Panc1 (cell line): ENCODE results near the gene NUP93. TPM values are rescaled to one million over a fixed set of nuclear protein-coding genes. Genes with fewer than 3 reads are reported as not detected.

Experiments
- ATAC-seq: fragments of 200-7000 bp; cut with Tn5 transposase; 2 replicates; pipeline ENCODE4 v1.9.1; 2020; ENCODE audit warnings: mild to moderate bottlenecking, moderate library complexity
- BruUV-seq: library from RNA; stranded (reverse); fragments of 400-500 nt; replicated peaks from 2 replicates; lab custom pipeline; 2021; lab: Mats Ljungman, UMichigan
- CTCF ChIA-PET: fragments of 300-600 bp; sonication (Branson Sonifier 250); formaldehyde crosslinking; loops from one replicate; lab custom pipeline; 2022; ENCODE audit warnings: antibody characterized with exemption; lab: Charles Lee
- POLR2A ChIA-PET: fragments of 300-600 bp; sonication (Branson Sonifier 250); formaldehyde crosslinking; loops from one replicate; lab custom pipeline; 2022; ENCODE audit warnings: antibody characterized with exemption; lab: Charles Lee
- DNase-seq: peaks from one replicate; pipeline ENCODE4 v3.0.0-alpha.2; 2010; ENCODE audit warnings: low read depth, low spot score
- H3K27ac ChIP-seq: 2 replicates; pipeline ENCODE4 v1.5.1; 2011; ENCODE audit warnings: mild to moderate bottlenecking, low read length, inconsistent platforms
- H3K27me3 ChIP-seq: fragments of 200-500 bp; sonication (Bioruptor generic); 2 replicates; pipeline ENCODE4 v1.6.0; 2014; ENCODE audit warnings: low read length, inconsistent platforms; ENCODE audit not compliant: control insufficient read depth, insufficient read depth
- H3K36me3 ChIP-seq: fragments of 200-500 bp; sonication (Bioruptor generic); 2 replicates; pipeline ENCODE4 v1.5.1; 2014; ENCODE audit warnings: inconsistent platforms, mild to moderate bottlenecking, low read length, moderate library complexity; ENCODE audit not compliant: control insufficient read depth, insufficient read depth
- H3K4me1 ChIP-seq: 2 replicates; pipeline ENCODE4 v1.5.1; 2011; ENCODE audit warnings: inconsistent platforms, mild to moderate bottlenecking, low read length, moderate library complexity; ENCODE audit not compliant: control insufficient read depth, insufficient read depth
- H3K4me3 ChIP-seq, 2 experiments: 2 replicates each; pipeline ENCODE4 v1.5.1; 2011 to 2012; ENCODE audit warnings: low read depth in 2 of 2, low read length in 2 of 2, mild to moderate bottlenecking in 2 of 2, inconsistent platforms in 1 of 2, moderate library complexity in 1 of 2
- H3K9me3 ChIP-seq: fragments of 200-500 bp; sonication (Bioruptor generic); 2 replicates; pipeline ENCODE4 v1.5.1; 2014; ENCODE audit warnings: low read depth, mild to moderate bottlenecking, inconsistent platforms, low read length, moderate library complexity; ENCODE audit not compliant: control insufficient read depth, insufficient read depth
- POLR2AphosphoS5 ChIP-seq: IDR thresholded peaks from 2 replicates; pipeline ENCODE4 v1.6.1; 2012; ENCODE audit warnings: mild to moderate bottlenecking, low read depth, low read length, moderate library complexity
- SIN3A ChIP-seq: IDR thresholded peaks from 2 replicates; pipeline ENCODE4 v1.6.1; 2012; ENCODE audit warnings: low read depth, mild to moderate bottlenecking, low read length, moderate library complexity, borderline replicate concordance; ENCODE audit not compliant: insufficient read depth
- TCF7L2 ChIP-seq: IDR thresholded peaks from 2 replicates; pipeline ENCODE4 v1.6.1; 2011; ENCODE audit warnings: mild to moderate bottlenecking, low read depth, low read length, inconsistent platforms
- in situ Hi-C: cut with HindIII; loops from 2 replicates; pipeline ENCODE4 v1.10.0; 2016; ENCODE audit warnings: low sequenced_read_pairs, low pct_unique_long_range_greater_than_20kb
- intact Hi-C: fragments of 100-400 bp; cut with micrococcal nuclease; formaldehyde crosslinking; loops from one replicate; pipeline ENCODE4 v1.10.0; 2022; ENCODE audit not compliant: unreplicated experiment
- total RNA-seq: library from RNA; stranded (reverse); gene quantifications from one replicate; pipeline ENCODE4 v1.2.1, GENCODE V29; 2021; ENCODE audit not compliant: unreplicated experiment
- TF ChIP-seq, protein P1 (sequence below), 2 experiments: IDR thresholded peaks; 2 replicates each; pipeline ENCODE4 v1.6.1; 2011 to 2012; ENCODE audit warnings: low read depth in 2 of 2, control low read depth in 1 of 2, low read length in 1 of 2, mild to moderate bottlenecking in 1 of 2, moderate library complexity in 1 of 2; ENCODE audit not compliant: insufficient read depth in 1 of 2
- TF ChIP-seq, protein P2 (sequence below): fragments of 450-650 bp; IDR thresholded peaks from 2 replicates; pipeline ENCODE4 v1.5.1; 2017; ENCODE audit warnings: mild to moderate bottlenecking

Gene NUP93
- total RNA-seq, 1 experiment from 2014 or later = 88.5 TPM

DNA sequence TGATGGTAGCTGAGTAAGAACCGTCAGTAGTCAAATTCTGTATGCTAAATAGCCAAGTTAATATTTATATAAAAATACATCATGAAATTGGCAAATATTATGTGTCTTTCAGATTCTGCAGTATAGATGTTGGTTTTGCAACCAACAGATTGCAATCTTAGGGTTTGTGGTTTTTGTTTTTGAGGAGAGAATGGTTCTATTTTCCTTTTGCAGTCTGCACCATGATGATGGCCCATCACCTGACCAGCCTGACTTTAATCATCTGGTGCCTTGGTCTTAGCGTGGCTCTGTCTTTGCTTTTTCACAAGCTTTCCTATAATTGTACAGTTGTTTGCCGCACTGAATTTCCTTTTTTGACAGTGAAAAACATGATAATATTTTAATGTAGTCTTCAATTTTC is 50.7 kb downstream of the NUP93 start:
- intact Hi-C loops = no loop called here
- POLR2A ChIA-PET = no interaction called here
- no TSS peak for BruUV-seq

DNA sequence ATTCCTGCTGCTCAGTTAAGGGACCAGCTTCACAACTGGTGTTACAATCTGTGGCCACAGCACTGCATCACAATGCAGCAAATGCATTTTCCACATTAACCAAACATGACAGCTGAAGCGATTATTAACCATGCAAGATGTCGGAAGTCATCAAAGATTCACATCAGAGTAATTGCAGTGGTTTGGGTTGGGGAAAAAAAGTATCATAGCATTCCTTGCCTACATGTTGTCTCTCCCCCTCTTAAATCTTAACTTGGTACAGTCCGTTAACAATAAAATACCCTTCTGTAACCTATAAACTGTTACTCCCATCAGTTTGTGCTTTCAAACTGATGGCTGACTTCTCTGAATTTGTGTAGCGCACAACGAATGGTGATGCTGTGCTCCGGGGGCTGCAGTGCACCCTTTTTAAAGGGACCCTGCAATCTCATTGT is 51.6 kb downstream of the NUP93 start:
- no peaks in the 10 kb centered on the region; the same call in 1 of the 2 replicates for H3K4me1 ChIP-seq
- ATAC-seq (no peak), DNase-seq (no peak)
- intact Hi-C loops (no loop called here), in situ Hi-C loops (no loop called here)
- H3K4me3 ChIP-seq = no peak overlapping the region
- no peaks in the 10 kb centered on the region for H3K36me3 ChIP-seq
- H3K9me3 ChIP-seq = no peaks in the 10 kb centered on the region
- H3K27ac ChIP-seq = no peak overlapping the region
- POLR2A ChIA-PET = no interaction called here
- BruUV-seq = no TSS peak
- CTCF ChIA-PET = no interaction called here
- TF ChIP-seq, protein P1, sequence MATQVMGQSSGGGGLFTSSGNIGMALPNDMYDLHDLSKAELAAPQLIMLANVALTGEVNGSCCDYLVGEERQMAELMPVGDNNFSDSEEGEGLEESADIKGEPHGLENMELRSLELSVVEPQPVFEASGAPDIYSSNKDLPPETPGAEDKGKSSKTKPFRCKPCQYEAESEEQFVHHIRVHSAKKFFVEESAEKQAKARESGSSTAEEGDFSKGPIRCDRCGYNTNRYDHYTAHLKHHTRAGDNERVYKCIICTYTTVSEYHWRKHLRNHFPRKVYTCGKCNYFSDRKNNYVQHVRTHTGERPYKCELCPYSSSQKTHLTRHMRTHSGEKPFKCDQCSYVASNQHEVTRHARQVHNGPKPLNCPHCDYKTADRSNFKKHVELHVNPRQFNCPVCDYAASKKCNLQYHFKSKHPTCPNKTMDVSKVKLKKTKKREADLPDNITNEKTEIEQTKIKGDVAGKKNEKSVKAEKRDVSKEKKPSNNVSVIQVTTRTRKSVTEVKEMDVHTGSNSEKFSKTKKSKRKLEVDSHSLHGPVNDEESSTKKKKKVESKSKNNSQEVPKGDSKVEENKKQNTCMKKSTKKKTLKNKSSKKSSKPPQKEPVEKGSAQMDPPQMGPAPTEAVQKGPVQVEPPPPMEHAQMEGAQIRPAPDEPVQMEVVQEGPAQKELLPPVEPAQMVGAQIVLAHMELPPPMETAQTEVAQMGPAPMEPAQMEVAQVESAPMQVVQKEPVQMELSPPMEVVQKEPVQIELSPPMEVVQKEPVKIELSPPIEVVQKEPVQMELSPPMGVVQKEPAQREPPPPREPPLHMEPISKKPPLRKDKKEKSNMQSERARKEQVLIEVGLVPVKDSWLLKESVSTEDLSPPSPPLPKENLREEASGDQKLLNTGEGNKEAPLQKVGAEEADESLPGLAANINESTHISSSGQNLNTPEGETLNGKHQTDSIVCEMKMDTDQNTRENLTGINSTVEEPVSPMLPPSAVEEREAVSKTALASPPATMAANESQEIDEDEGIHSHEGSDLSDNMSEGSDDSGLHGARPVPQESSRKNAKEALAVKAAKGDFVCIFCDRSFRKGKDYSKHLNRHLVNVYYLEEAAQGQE (IDR thresholded peaks at IDR 0.05; ENCODE audit: insufficient read depth in 1 of 2, low read depth in 2 of 2, low read length in 1 of 2) = no peak
- TF ChIP-seq POLR2AphosphoS5 = no peak
- no peak for TF ChIP-seq TCF7L2
- TF ChIP-seq SIN3A = no peak
- TF ChIP-seq, protein P2, sequence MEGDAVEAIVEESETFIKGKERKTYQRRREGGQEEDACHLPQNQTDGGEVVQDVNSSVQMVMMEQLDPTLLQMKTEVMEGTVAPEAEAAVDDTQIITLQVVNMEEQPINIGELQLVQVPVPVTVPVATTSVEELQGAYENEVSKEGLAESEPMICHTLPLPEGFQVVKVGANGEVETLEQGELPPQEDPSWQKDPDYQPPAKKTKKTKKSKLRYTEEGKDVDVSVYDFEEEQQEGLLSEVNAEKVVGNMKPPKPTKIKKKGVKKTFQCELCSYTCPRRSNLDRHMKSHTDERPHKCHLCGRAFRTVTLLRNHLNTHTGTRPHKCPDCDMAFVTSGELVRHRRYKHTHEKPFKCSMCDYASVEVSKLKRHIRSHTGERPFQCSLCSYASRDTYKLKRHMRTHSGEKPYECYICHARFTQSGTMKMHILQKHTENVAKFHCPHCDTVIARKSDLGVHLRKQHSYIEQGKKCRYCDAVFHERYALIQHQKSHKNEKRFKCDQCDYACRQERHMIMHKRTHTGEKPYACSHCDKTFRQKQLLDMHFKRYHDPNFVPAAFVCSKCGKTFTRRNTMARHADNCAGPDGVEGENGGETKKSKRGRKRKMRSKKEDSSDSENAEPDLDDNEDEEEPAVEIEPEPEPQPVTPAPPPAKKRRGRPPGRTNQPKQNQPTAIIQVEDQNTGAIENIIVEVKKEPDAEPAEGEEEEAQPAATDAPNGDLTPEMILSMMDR = no peak
- H3K27me3 ChIP-seq = no peaks in the 10 kb centered on the region

More for the DNA sequence above, 50.7 kb downstream of the NUP93 start:
- H3K4me1 ChIP-seq = no peaks in the 10 kb centered on the region; the same call in 1 of the 2 replicates
- DNase-seq (no peak), ATAC-seq (no peak)
- H3K27me3 ChIP-seq = no peaks in the 10 kb centered on the region
- CTCF ChIA-PET = no interaction called here
- H3K4me3 ChIP-seq = no peak overlapping the region
- TF ChIP-seq, protein P2 = no peak
- TF ChIP-seq SIN3A = no peak
- TF ChIP-seq, protein P1 (IDR thresholded peaks at IDR 0.05; ENCODE audit: insufficient read depth in 1 of 2, low read depth in 2 of 2, low read length in 1 of 2) = no peak
- TF ChIP-seq POLR2AphosphoS5 = no peak
- TF ChIP-seq TCF7L2 = no peak
- H3K9me3 ChIP-seq = no peaks in the 10 kb centered on the region
- H3K27ac ChIP-seq = no peak overlapping the region
- in situ Hi-C loops = no loop called here
- no peaks in the 10 kb centered on the region for H3K36me3 ChIP-seq
